NT2/D1 (cell line): ENCODE data around the gene SLIT3.

Source experiments
- SUZ12 ChIP-seq: IDR thresholded peaks from 2 replicates; pipeline ENCODE4 v1.6.1; 2011; ENCODE audit not compliant: insufficient read length, insufficient read depth; ENCODE audit errors: extremely low read depth
- YY1 ChIP-seq: IDR thresholded peaks from 2 replicates; pipeline ENCODE4 v1.6.1; 2011; ENCODE audit not compliant: insufficient read length, insufficient read depth
- ZNF274 ChIP-seq: IDR thresholded peaks from 2 replicates; pipeline ENCODE4 v1.6.1; 2011; ENCODE audit warnings: mild to moderate bottlenecking, low read depth, low read length

GRCh38 chr5:168801567-168801966, 499.4 kb downstream of the SLIT3 start:
- TF ChIP-seq YY1 (no peak), ZNF274 (no peak), SUZ12 (no peak)
